ENCODE results near the gene P2RY11.

GRCh38 chr19:10115392-10116084 lies 4.0 kb downstream of the P2RY11 start:
- no peak for TF ChIP-seq CTCF (IDR thresholded peaks at IDR 0.05)
- TF ChIP-seq POLR2A (IDR thresholded peaks at IDR 0.05), result no peak

Measured in esophagus squamous epithelium (tissue), 4 donors.